Measurements from ENCODE around the gene ERC2. TPM values are rescaled to one million over a fixed set of nuclear protein-coding genes. Genes with fewer than 3 reads are reported as not detected.
A peak's percentile ranks its signal among the peaks of the same experiment; 100 is the strongest.

Gene ERC2
- total RNA-seq, 2 experiments from 2014 or later, result not detected

GRCh38 chr3:56254835-56255234 lies 213.4 kb downstream of the ERC2 start:
- POLR2A ChIA-PET, result no interaction called here
- DNase-seq, result no peak
- Mint-ChIP-seq H3K27ac (no peak overlapping the region), H3K27me3 (no peaks in the 10 kb centered on the region), H3K4me3 (no peak overlapping the region), H3K4me1 (ENCODE audit: low read depth) (no peaks in the 10 kb centered on the region), H3K36me3 (no peaks in the 10 kb centered on the region), H3K9me3 (no peaks in the 10 kb centered on the region)
- CTCF ChIA-PET, result interaction anchor here (0.7 kb wide), 1 partner anchor 9 kb away, joined by 3 read pairs; no protein-coding TSS in a partner anchor
- intact Hi-C loops (cut with micrococcal nuclease), result loop anchor here (5.0 to 10.0 kb wide), 3 partner anchors 823 to 1828 kb away; no protein-coding TSS in a partner anchor

GRCh38 chr3:56253941-56254665 lies 214.2 kb downstream of the ERC2 start:
- H3K9me3 Mint-ChIP-seq, result no peaks in the 10 kb centered on the region
- ChIA-PET POLR2A (interaction anchor here (0.7 kb wide), 1 partner anchor 1395 kb away, joined by 3 read pairs; no protein-coding TSS in a partner anchor), CTCF (interaction anchor here (0.7 kb wide), 1 partner anchor 8 kb away, joined by 3 read pairs; no protein-coding TSS in a partner anchor)
- no peak overlapping the region for H3K27ac Mint-ChIP-seq
- no peak overlapping the region for H3K4me3 Mint-ChIP-seq
- H3K27me3 Mint-ChIP-seq, result no peaks in the 10 kb centered on the region
- DNase-seq, result no peak
- H3K36me3 Mint-ChIP-seq, result no peaks in the 10 kb centered on the region
- intact Hi-C loops (cut with micrococcal nuclease), result loop anchor here (5.0 to 10.0 kb wide), 3 partner anchors 822 to 1827 kb away; no protein-coding TSS in a partner anchor
- no peaks in the 10 kb centered on the region for H3K4me1 Mint-ChIP-seq (ENCODE audit: low read depth)

GRCh38 chr3:56251343-56251945 lies 216.8 kb downstream of the ERC2 start:
- ChIA-PET CTCF (interaction anchor here (0.7 to 1.9 kb wide), 6 partner anchors 10 to 1420 kb away, joined by 3 to 12 read pairs (median 6); no protein-coding TSS in a partner anchor), POLR2A (interaction anchor here (0.5 kb wide), 1 partner anchor 1926 kb away, joined by 3 read pairs; no protein-coding TSS in a partner anchor)
- no peaks in the 10 kb centered on the region for H3K4me1 Mint-ChIP-seq (ENCODE audit: low read depth)
- intact Hi-C loops (cut with micrococcal nuclease), result loop anchor here (2.0 to 10.0 kb wide), 4 partner anchors 767 to 1824 kb away; no protein-coding TSS in a partner anchor
- H3K27me3 Mint-ChIP-seq, result no peaks in the 10 kb centered on the region
- H3K9me3 Mint-ChIP-seq, result no peaks in the 10 kb centered on the region
- DNase-seq, result peak; percentile 16
- H3K36me3 Mint-ChIP-seq, result no peaks in the 10 kb centered on the region
- no peak overlapping the region for H3K4me3 Mint-ChIP-seq
- H3K27ac Mint-ChIP-seq, result no peak overlapping the region

GRCh38 chr3:56248021-56248420 lies 220.2 kb downstream of the ERC2 start:
- Mint-ChIP-seq H3K27me3 (no peaks in the 10 kb centered on the region), H3K27ac (no peak overlapping the region), H3K4me3 (no peak overlapping the region), H3K4me1 (ENCODE audit: low read depth) (no peaks in the 10 kb centered on the region), H3K36me3 (no peaks in the 10 kb centered on the region), H3K9me3 (no peaks in the 10 kb centered on the region)
- POLR2A ChIA-PET, result no interaction called here
- CTCF ChIA-PET, result no interaction called here
- DNase-seq, result no peak
- intact Hi-C loops (cut with micrococcal nuclease), result no loop called here

GRCh38 chr3:56238299-56238698 lies 230.0 kb downstream of the ERC2 start:
- Mint-ChIP-seq H3K4me3 (no peak overlapping the region), H3K9me3 (no peaks in the 10 kb centered on the region), H3K4me1 (ENCODE audit: low read depth) (no peaks in the 10 kb centered on the region), H3K27ac (no peak overlapping the region), H3K27me3 (peaks cover 2% of the 10 kb centered on the region), H3K36me3 (no peaks in the 10 kb centered on the region)
- ChIA-PET CTCF (no interaction called here), POLR2A (no interaction called here)
- DNase-seq, result no peak
- intact Hi-C loops (cut with micrococcal nuclease), result no loop called here

- ChIA-PET CTCF (interaction anchor here (1.2 kb wide), 1 partner anchor 18 kb away, joined by 3 read pairs; no protein-coding TSS in a partner anchor), POLR2A (no interaction called here)
- H3K27ac Mint-ChIP-seq, result no peak overlapping the region
- H3K27me3 Mint-ChIP-seq, result peaks cover 2% of the 10 kb centered on the region
- no peak overlapping the region for H3K4me3 Mint-ChIP-seq
- H3K36me3 Mint-ChIP-seq, result no peaks in the 10 kb centered on the region
- no peaks in the 10 kb centered on the region for H3K4me1 Mint-ChIP-seq (ENCODE audit: low read depth)
- no peaks in the 10 kb centered on the region for H3K9me3 Mint-ChIP-seq
- intact Hi-C loops (cut with micrococcal nuclease), result no loop called here
- no peak for DNase-seq
These were observed 234.5 kb downstream of the ERC2 start for GRCh38 chr3:56233742-56234141.

- POLR2A ChIA-PET, result no interaction called here
- no peak for DNase-seq
- no peaks in the 10 kb centered on the region for H3K36me3 Mint-ChIP-seq
- intact Hi-C loops (cut with micrococcal nuclease), result no loop called here
- no peaks in the 10 kb centered on the region for H3K9me3 Mint-ChIP-seq
- no peak overlapping the region for H3K4me3 Mint-ChIP-seq
- CTCF ChIA-PET, result no interaction called here
- peaks cover 2% of the 10 kb centered on the region for H3K27me3 Mint-ChIP-seq
- H3K4me1 Mint-ChIP-seq (ENCODE audit: low read depth), result no peaks in the 10 kb centered on the region
- H3K27ac Mint-ChIP-seq, result no peak overlapping the region
These were observed 239.0 kb downstream of the ERC2 start for GRCh38 chr3:56229311-56229710.

- ChIA-PET POLR2A (no interaction called here), CTCF (no interaction called here)
- H3K27me3 Mint-ChIP-seq, result no peaks in the 10 kb centered on the region
- intact Hi-C loops (cut with micrococcal nuclease), result no loop called here
- H3K36me3 Mint-ChIP-seq, result no peaks in the 10 kb centered on the region
- no peaks in the 10 kb centered on the region for H3K4me1 Mint-ChIP-seq (ENCODE audit: low read depth)
- H3K4me3 Mint-ChIP-seq, result no peak overlapping the region
- H3K27ac Mint-ChIP-seq, result no peak overlapping the region
- no peaks in the 10 kb centered on the region for H3K9me3 Mint-ChIP-seq
- DNase-seq, result no peak
These were observed 245.4 kb downstream of the ERC2 start for GRCh38 chr3:56222866-56223265.

GRCh38 chr3:56219894-56220805 lies 248.1 kb downstream of the ERC2 start:
- CTCF ChIA-PET, result no interaction called here

GRCh38 chr3:56209982-56210751 lies 258.1 kb downstream of the ERC2 start:
- Mint-ChIP-seq H3K4me3 (no peak overlapping the region), H3K27ac (no peak overlapping the region), H3K9me3 (peaks cover 5% of the 10 kb centered on the region), H3K4me1 (ENCODE audit: low read depth) (no peaks in the 10 kb centered on the region), H3K36me3 (no peaks in the 10 kb centered on the region), H3K27me3 (no peaks in the 10 kb centered on the region)
- no peak for DNase-seq
- ChIA-PET CTCF (no interaction called here), POLR2A (no interaction called here)
- intact Hi-C loops (cut with micrococcal nuclease), result no loop called here

More at GRCh38 chr3:56219894-56220805, 248.1 kb downstream of the ERC2 start:
- H3K4me3 Mint-ChIP-seq, result no peak overlapping the region
- no peaks in the 10 kb centered on the region for H3K36me3 Mint-ChIP-seq
- POLR2A ChIA-PET, result no interaction called here
- H3K9me3 Mint-ChIP-seq, result no peaks in the 10 kb centered on the region
- intact Hi-C loops (cut with micrococcal nuclease), result no loop called here
- DNase-seq, result no peak
- no peaks in the 10 kb centered on the region for H3K4me1 Mint-ChIP-seq (ENCODE audit: low read depth)
- no peaks in the 10 kb centered on the region for H3K27me3 Mint-ChIP-seq
- no peak overlapping the region for H3K27ac Mint-ChIP-seq

GRCh38 chr3:56207922-56208321 lies 260.3 kb downstream of the ERC2 start:
- intact Hi-C loops (cut with micrococcal nuclease), result no loop called here
- ChIA-PET POLR2A (no interaction called here), CTCF (no interaction called here)
- Mint-ChIP-seq H3K36me3 (no peaks in the 10 kb centered on the region), H3K4me3 (no peak overlapping the region), H3K27ac (no peak overlapping the region), H3K9me3 (peaks cover 2% of the 10 kb centered on the region), H3K4me1 (ENCODE audit: low read depth) (no peaks in the 10 kb centered on the region), H3K27me3 (peaks cover 2% of the 10 kb centered on the region)
- DNase-seq, result no peak
